ENCODE data around the gene KYNU.
A peak's percentile ranks its signal among the peaks of the same experiment; 100 is the strongest.
"Not testable (repeated sequence)": the region's sequence is repeated elsewhere in the genome, so short reads cannot be mapped to it uniquely, and the experiment has no call there.

KYNU gene

DNA sequence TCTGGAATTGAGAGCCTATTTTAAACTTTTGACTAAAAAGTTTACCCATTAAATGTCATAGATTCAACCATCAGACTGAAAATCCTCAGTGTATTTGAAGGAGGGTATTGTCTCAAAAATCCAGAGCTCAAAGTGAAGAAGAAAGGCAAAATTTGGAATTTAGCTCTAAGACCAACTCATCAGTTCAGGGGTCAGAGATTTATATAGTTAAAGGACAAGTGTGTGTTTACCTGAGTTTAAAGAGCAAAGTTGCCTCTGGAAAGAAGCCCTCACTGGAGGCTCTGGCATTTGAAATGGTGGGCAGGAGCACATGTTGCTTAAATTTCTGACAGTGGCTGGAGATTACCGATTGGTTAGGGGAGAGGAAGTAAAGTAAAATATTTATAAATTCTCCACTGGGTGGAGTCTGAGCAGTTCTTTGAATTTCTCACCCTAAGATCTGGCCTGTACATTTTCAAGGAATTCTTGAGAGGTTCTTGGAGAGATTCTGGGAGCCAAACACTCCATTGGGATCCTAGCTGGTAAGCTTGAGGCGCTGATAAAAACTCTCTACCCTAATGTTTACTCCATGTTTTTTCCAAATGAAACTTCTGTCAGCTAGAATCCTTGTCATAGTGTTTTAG, at the start of gene KYNU:
TSS of gene KYNU (plus strand) at position 449 of the 623 bp plus-strand sequence. CDS start 7,704 bp downstream, outside the sequence.
- no peak for DNase-seq

DNA sequence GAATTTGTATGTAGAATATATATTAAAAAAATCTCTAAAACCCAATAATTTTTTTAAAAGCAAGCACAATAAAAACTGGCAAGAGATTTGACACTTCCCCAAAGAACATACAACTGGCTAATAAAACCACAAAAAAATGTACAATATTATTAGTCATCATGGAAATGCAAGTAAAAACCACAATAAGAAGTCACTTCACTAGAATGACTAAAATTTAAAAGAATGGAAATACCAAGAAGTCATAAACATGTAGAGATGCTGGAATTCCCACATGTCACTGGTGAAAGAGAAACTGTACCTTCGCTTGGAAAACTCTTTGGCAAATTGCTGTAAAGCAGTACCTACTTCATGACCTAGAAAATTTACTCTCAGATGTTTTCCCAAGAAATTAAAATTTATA, 43.4 kb upstream of the KYNU start:
- no peak for DNase-seq

DNA sequence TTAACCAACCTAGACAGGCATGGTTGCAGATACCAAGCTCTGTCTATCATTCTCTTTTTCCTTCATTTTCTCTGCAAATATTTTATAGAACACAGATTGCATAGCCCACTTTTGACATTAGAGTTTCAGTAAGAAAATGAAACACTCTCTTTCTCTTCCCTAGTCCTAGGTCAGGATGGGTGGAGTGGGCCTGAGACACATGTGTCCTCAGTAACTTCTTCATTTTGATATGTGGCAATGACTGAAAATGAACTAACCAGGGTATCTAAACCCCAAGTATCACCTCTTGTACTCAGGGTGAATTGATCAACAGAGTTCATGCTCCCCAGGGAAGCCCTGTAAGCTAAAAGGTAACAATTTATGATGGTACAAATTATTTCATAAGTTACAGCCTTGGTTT, 37.0 kb upstream of the KYNU start:
- no peak for DNase-seq

DNA sequence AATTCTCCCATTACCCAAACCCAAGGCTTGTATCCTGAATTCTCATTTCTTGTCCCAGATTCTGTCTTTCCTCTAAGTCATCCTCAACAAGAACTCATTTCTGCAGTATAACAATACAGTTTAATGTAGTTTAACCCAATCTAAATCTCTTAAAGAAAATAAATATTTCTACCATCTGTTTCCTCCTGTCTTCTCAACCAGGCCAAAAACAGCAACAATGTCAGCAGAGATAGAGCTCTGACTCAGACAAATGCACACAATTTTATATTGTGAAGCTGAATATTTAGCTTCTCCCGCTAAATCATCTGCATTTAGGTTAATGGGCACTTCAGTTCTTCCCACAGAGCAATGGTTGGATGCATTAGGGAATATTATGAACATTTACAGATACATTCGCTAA, 35.7 kb upstream of the KYNU start:
- DNase-seq, result no peak

DNA sequence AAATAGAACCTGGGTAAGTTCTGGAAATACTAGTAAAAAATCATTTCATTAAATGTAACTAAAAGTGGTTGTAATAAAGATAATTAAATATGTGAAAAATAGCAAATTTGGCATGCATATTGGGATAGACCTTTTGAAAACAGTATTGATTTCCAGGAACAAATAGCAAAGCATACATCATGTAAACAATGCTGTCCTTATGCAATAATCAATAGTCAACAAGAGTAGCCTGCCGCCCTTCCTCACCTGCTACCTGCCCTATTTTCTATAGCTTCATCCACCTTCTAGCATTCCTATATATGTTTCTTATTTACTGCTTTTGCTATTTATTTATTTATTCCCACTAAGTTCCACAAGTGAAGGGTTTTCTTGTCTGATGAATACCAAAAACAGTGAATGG, 35.1 kb upstream of the KYNU start:
- DNase-seq, result no peak

DNA sequence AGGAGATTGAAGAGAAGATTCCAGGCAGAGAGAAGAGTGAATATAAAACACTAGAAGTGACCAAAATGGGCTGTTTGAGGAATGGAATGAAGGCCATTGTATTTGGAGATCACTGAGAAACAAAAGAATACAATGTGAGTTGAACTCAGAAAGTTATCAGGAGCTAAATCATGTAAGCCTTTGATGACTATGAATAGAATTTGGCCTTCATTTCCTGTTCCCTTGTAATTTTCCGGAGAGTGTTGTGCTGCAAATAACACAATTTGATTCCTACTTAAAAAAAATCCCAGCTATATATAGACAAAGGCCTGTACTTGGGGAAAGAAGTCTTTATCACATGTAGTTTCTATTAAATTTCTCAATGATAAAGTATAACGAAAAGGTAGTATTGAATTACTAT, 33.7 kb upstream of the KYNU start:
- DNase-seq, result no peak

DNA sequence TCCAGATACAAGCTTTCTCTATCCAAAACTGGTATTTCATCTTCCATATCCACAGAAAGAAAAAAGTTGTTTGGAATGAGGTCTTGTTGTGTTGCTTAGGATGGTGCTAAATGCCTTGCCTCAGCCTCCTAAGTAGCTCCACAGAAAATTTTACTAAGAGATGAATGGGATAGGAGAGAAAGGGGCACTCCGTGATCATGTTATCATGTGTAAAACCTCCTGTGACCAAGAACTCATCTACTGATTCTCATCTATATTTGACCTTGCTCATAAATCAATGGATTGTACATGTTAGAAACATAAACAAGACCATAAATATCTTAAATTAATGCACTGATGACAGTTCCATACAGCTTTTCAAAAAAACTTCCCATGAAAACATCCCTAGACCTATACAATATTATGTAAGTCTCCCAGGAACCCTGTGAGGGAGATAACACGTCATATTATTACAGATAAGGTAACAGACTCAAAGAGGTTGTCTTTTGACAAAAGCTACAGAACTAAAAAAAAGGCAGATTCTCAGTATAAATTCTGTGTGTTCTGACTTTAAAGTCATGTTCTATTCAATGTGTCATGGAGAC, 29.3 kb upstream of the KYNU start:
- no peak for DNase-seq

DNA sequence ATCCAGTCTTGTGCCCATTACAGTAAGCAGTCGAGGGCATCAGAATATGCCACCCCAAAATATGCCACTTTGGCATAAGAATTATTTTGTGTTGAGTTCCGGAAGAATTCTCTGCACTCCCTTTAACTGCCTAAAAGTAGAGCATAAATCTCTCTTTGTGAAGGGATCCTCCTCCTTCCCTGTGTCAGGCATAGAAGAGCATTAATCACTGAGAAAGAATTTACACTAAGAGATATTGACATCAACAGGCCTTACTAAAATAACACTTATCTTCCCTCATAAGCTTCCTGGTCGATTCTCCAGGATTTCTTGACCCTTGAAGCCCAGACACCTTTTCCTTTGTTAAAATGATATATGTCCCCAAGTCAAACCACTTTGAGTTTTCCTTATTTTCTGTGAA, 27.6 kb upstream of the KYNU start:
- no peak for DNase-seq

DNA sequence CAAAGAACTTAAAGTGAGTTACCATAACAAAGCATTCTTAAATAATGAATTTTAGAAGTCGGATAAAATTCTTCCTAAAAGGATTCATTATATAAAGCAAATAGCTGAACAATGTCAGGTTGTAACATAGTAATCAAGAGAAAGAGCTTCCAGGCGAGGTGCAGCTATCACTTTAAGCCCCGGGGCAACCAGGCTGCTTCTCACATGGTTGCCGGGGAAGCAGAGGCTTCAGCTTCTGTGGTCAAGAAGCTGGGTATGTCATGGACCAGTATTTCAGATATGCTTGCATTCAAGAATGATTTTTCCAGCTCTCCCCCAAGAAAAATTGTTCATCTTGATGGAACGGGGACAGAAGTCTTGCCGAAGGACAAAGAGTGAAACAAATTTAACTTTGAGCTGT, 23.6 kb upstream of the KYNU start:
- DNase-seq, result no peak

DNA sequence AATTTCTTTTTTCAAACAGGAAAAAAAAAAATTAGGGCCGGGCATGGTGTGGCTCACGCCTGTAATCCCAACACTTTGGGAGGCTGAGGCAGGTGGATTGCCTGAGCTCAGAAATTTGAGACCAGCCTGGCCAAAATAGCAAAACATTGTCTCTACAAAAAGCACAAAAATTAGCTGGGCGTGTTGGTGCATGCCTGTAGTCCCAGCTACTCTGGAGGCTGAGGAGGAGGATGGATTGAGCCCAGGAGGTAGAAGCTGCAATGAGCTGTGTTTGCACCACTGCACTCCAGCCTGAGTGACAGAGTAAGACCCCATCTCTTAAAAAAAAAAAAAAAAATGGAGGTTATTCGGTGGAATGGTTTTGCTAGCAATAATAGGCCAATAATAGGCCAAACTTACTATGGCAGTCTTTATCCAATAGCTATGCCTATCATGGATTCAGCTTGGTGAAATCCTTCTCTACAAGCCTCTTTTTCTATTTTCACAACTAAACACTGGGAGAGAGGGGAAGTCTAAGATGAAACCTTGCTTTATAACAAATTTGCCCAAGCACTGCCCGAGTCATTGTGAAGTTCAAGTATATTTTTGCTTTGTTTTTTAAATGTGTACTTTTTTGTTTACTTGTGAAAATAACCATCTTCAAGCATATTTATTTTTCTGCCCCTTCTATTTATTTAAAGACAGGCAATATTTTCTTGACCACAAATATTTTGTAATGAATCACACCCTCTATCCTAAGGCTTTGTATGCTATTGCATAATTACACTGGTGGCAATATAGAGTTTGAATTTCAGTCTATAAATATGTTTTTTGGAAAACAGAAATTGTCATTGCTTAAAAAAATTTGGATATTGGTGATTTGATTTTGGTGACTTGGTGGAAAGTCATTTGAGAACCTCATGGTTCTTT, 20.0 kb upstream of the KYNU start:
- DNase-seq, result peak; percentile 60

DNA sequence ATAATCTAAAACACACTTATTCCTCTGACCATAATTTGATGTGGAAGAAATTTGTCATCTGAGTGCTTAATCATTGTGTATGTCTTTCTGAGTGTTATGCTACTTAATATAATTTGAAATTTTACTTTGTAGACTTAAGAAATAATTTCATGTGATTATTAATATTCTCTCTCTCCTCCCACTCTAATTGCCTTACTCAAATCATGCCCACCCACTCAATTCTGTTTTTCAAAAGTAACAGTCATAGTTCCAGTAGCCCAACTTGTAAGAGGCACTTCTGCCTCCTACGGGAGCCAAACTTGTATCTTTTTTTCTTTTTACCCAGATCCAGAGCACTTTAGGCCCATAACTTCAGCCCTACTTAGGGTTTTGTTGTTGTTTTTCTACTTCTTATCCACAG, 18.5 kb upstream of the KYNU start:
- DNase-seq, result no peak

DNA sequence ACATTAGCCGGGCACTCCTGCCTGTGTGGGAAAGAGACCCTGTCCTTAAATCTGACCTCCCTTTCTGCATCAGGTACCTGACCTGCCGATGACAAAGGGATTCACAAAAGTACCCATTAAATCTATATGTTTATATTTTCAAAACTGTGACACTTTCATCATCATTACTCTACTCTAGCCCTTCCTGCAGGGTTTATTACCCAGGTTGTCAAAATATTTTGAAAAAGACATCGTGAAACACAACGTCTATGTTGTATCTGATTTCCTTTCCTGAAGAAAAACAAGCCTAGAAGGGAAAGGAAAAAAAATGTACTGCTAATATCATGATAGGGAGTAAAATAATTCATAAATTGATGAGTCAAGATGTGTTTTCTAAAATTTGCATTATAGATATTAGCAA, 15.2 kb upstream of the KYNU start:
- no peak for DNase-seq

DNA sequence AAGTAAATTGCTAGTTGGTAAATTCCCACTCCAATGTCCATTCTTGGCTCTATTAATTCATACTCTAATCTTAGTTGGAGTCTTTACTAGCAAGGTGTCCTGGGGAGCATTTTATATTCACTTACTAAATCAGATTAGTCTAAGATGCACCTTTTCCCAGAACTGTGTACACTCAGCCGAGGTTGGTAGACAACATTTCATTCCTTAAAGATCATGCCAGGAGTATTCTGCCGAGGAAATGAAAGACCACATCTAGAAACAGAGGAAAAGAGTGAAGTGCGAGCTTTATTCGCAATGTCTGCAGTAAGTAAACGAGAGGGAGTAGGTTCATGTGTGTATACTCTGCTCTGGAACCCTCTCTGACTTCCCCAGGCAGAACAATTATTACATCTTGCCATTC, 14.6 kb upstream of the KYNU start:
- no peak for DNase-seq

DNA sequence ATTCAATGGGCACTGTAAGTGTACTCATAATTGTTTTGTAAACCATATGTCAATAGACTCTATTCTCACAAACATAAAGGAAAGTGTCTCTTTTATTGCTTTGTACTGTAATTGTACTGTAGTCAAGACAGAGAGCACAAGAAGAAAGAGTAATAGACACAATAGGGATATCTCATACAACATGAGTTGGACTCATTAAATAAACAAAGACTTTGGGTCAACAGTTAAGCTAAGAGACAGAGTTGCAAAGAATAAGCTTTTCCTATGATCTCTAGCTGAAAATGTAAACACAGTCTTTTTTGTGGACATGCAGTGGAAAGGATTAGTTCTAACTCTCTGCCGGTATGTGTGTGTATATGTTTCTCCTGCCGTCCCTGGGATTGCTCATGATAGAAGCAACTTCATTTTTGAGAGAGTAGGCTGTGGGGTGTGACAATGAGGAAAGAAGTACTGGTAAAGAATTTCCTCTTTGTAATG, 13.9 kb upstream of the KYNU start:
- no peak for DNase-seq

DNA sequence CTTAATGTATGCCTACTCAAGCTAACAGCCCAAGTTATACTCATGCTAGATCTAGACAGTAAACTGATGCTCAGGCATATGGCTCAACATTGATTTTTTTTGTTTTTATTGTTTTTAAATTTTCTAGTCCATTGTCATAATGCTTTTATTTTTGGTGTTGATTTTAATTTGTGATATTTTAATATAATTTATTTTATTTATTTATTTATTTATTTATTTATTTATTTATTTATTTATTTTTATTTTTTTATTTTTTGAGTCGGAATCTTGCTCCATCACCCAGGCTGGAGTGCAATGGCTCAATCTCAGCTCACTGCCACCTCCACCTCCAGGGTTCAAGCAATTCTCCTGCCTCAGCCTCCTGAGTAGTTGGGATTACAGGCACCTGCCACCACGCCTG, 12.9 kb upstream of the KYNU start:
- not testable (repeated sequence) for DNase-seq

DNA sequence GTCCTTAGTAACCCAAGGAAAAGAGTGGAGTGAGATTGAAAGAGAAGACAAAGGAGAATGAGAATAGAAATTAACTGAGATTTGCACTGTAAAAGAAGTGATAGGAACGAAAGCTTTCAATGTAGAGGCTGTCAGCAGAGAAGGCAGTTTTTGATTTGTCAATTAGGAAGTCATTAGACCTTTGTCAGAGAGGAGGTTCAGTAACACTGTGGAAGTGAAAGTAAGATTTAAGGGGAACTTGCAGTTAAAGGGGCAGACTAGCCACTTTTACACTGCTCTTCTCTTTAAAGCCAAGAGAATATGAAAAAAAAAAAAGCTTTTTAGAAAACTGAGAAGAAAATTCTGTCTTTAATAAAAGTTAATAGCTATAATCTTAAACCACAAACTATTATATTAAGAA, 11.5 kb upstream of the KYNU start:
- DNase-seq, result no peak

DNA sequence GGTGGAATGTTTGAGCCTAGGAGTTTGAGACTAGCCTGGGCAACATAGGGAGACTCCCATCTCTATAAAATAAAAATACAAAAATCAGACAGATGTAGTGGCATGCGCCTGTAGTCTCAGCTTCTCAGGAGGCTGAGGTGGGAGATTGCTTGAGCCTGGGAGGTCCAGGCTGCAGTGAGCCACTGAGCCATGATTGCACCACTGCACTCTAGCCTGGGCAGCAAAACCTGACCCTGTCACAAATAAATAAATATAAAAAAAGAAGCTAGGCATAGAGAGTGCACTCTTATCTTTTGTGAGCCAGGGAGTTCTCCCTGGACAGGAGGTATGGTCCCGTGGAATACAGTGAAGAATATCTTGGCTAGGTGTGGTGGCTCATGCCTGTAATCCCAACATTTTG, 11.0 kb upstream of the KYNU start:
- no peak for DNase-seq

DNA sequence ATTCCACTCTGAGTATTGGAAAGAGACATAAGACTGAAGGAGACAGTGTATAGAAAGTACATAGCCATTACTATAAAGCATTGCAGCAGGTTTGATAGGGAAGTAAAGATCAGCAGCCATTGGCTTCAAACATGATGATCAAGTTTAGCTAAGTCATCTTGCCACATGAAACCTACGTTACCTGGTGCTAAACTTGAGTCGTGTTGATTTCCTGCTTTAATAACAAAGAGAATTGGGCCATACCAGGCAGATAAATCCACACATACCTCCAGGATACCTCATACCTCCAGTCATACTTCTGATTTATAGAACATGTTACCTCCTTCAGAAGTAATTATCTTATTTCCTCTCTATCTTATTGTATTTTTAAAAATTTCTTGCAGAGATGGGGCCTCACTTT, 10.3 kb upstream of the KYNU start:
- DNase-seq, result no peak

DNA sequence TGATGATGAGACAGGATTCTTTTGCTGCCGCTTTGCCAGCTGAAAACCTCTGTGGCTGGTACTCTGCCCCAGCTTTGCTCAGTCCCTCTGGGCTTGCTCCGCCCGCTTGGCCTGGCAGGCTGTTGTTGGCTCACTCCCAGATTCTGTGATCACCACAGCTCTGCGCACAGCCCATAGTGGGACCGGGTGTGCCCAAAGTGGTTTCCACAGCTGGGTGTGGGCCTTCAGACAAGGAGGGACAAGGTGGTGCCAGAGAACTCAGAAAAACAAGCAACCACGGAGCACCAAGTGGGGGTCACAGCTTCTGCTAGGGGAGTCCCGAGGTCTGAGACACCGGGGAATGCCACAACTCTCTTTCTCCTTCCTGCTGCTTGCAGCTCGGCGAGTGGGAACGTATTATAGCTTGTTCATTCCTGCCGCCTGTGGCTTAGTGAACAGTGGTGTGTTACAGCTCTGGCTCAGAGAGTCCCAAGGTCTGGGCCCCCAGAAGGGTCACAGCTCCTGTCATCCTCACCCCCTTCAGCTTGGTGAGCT, 9.2 kb upstream of the KYNU start:
- DNase-seq, result no peak

DNA sequence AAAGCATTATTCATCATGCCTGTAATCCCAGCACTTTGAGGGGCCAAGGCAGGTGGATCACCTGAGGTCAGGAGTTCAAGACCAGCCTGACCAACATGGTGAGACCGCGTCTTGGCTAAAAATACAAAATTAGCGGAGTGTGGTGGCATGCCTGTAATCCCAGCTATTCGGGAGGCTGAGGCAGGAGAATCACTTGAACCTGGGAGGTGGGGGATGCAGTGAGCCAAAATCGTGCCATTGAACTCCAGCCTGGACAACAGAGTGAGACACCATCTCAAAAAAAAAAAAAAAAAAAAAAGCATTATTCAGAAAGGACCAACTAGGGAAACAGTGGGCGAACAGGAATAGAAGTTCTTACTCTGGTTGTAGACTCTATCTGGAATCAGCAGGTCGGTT, 8.4 kb upstream of the KYNU start:
- not testable (repeated sequence) for DNase-seq

DNA sequence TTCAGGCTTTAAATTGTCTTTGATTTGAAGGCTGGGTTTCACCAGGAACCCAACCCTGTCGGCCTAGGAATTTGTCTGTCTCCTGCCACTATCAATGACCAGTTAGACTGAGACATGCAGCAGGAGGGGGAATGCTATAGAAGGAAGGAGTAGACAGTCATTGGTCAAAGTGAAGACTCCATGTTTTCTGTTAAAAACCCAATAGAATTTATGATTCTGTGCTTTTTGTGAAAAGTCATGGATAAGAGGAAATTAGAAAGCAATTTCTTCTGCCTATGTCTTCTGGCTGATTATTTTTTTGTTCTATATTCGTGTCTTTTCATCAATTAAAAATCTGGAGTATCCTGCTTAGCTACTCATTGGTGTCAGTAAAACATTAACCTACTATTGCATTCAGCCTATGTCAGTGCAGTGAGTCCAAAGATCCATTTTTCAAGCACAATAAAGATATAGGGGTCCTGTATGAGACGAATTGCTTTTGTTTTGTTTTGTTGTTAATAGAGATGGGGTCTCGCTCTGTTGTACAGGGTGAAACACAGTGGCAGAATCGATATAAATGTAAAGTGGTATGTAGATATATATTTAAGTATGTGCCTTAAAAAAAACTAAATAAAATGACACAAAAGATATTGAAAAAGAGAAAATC, 7.9 kb upstream of the KYNU start:
- DNase-seq, result no peak

DNA sequence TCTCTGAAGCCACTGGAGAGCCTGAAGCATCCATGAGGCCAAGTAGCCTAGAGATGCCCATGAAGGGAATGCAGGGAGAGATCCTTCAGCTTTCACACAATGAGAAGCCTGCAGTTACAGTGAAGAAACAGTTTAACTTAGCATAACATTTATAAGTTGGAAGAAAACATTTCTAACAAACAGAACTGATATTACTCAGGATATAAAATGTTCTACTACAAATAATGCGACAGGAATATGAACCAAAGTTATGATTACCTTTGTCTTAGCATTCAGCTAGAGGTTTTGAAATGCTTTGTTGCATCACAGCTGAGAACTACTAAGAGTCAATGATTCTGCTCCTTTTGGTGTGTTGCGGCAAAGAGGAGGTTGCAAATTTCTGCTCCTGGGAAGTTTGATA, 6.9 kb upstream of the KYNU start:
- DNase-seq, result no peak

DNA sequence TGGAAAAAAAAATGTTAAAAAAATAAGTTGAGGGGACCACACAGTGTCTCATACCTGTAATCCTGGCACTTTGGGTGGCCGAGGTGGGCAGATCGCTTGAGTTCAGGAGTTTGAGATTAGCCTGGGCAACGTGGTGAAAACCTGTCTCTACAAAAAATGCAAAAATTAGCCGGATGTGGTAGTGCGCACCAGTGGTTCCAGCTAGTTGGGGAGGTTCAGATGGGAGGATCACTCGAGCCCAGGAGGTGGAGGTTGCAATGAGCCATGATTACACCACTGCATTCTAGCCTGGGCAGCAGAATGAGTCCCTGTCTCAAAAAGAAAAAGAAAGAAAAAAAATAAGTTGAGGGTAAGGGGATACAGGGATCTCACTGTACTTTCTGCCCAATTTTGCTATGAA, 6.1 kb upstream of the KYNU start:
- DNase-seq, result no peak

Data from NCI-H2171 treated with DMSO at 0.1 percent for 48 hours (cell line).